ENCODE measurements around the gene TARS3.
"Not testable (repeated sequence)": the region's sequence is repeated elsewhere in the genome, so short reads cannot be mapped to it uniquely, and the experiment has no call there.

The TARS3 gene

GRCh38 chr15:101723874-101724674 is at the start of gene TARS3:
Gene TARS3 (minus strand): TSS chr15:101724473. CDS start chr15:101724387, 86 bp downstream.
- peak; percentile 99 for DNase-seq

- no peak for DNase-seq
Observed at GRCh38 chr15:101773496-101774100, 49.3 kb upstream of the TARS3 start.

GRCh38 chr15:101772921-101773320 is 48.6 kb upstream of the TARS3 start:
- DNase-seq = no peak

- not testable (repeated sequence) for DNase-seq
Observed at GRCh38 chr15:101767083-101767640, 42.9 kb upstream of the TARS3 start.

GRCh38 chr15:101765772-101766456 is 41.6 kb upstream of the TARS3 start:
- DNase-seq = no peak

GRCh38 chr15:101765340-101765671 is 41.0 kb upstream of the TARS3 start:
- not testable (repeated sequence) for DNase-seq

GRCh38 chr15:101764669-101765339 is 40.5 kb upstream of the TARS3 start:
- DNase-seq = not testable (repeated sequence)

- not testable (repeated sequence) for DNase-seq
Observed at GRCh38 chr15:101746716-101747082, 22.4 kb upstream of the TARS3 start.

GRCh38 chr15:101734837-101735236 is 10.6 kb upstream of the TARS3 start:
- not testable (repeated sequence) for DNase-seq

- no peak for DNase-seq
Observed at GRCh38 chr15:101733545-101733944, 9.3 kb upstream of the TARS3 start.

- DNase-seq = no peak
Observed at GRCh38 chr15:101732772-101733171, 8.5 kb upstream of the TARS3 start.

GRCh38 chr15:101731746-101732145 is 7.5 kb upstream of the TARS3 start:
- DNase-seq = no peak

GRCh38 chr15:101727186-101727585 is 2.9 kb upstream of the TARS3 start:
- DNase-seq = no peak

- DNase-seq = no peak
Observed at GRCh38 chr15:101725073-101725472, 800 bp upstream of the TARS3 start.

- DNase-seq = no peak
Observed at GRCh38 chr15:101724675-101725005, 367 bp upstream of the TARS3 start.

GRCh38 chr15:101723171-101723873 is 951 bp downstream of the TARS3 start:
- DNase-seq = no peak

GRCh38 chr15:101718896-101719295 is 5.4 kb downstream of the TARS3 start:
- DNase-seq = no peak

GRCh38 chr15:101712078-101712477 is 12.2 kb downstream of the TARS3 start:
- DNase-seq = no peak

- DNase-seq = no peak
Observed at GRCh38 chr15:101710806-101711205, 13.5 kb downstream of the TARS3 start.

GRCh38 chr15:101709466-101709865 is 14.8 kb downstream of the TARS3 start:
- no peak for DNase-seq

- DNase-seq = no peak
Observed at GRCh38 chr15:101707983-101708382, 16.3 kb downstream of the TARS3 start.

GRCh38 chr15:101702077-101702476 is 22.2 kb downstream of the TARS3 start:
- DNase-seq = no peak

GRCh38 chr15:101698314-101698713 is 26.0 kb downstream of the TARS3 start:
- DNase-seq = no peak

All from NK-92 treated with Interleukin-12 subunit alpha and Interleukin-12 subunit beta, amount 100 ng/mL, for 24 hours (cell line).